CD4-positive, alpha-beta memory T cell (primary cell): Measurements from ENCODE around the gene SS18. TPM values are rescaled to one million over a fixed set of nuclear protein-coding genes. Genes with fewer than 3 reads are reported as not detected.

ENCODE experiments used
- polyA plus RNA-seq, 2 donors: library from polyadenylated mRNA; unstranded; fragments of 300-500 nt; fragmentation: Illumina TruSeq; gene quantifications; one replicate each; pipeline ENCODE4 v1.2.3, GENCODE V29; 2021
- total RNA-seq, 2 experiments: library from RNA; stranded (reverse); gene quantifications; one replicate each; pipeline ENCODE4 v1.2.3, GENCODE V29; 2021

Gene SS18
- total and polyA plus RNA-seq, 4 experiments from 2014 or later = 34.5 to 79.3 (median 58.9) TPM

Other genes starting within 250 kb of the SS18 start
- under 1 TPM; 0.67 to 0.75 TPM for gene PSMA8, start 43.3 kb upstream of the SS18 start, total RNA-seq
- 1 to 10 TPM; 1.7 to 4.9 TPM for gene PSMA8, start 43.3 kb upstream of the SS18 start, polyA plus RNA-seq
- gene TAF4B, start 135.8 kb upstream of the SS18 start, total RNA-seq = 1 to 10 TPM; 7.2 to 8.1 TPM
- 1 to 10 TPM; 4.9 to 6.8 TPM for gene TAF4B, start 135.8 kb upstream of the SS18 start, polyA plus RNA-seq